HepG2 (cell line): ENCODE data around the gene UCKL1. TPM values are rescaled to one million over a fixed set of nuclear protein-coding genes. Genes with fewer than 3 reads are reported as not detected.

Experiments used
- ATF2 ChIP-seq: sonication (generic); formaldehyde crosslinking; IDR thresholded peaks from 2 replicates; pipeline ENCODE4 v1.4.0; 2020; ENCODE audit warnings: missing genetic modification reagents
- HIC2 ChIP-seq: sonication (generic); formaldehyde crosslinking; IDR thresholded peaks from 2 replicates; pipeline ENCODE4 v1.9.0; 2022; ENCODE audit warnings: low read depth, missing genetic modification reagents
- KDM4B ChIP-seq: sonication (generic); formaldehyde crosslinking; IDR thresholded peaks from 2 replicates; pipeline ENCODE4 v1.4.0; 2020; ENCODE audit warnings: missing genetic modification reagents
- MTF2 ChIP-seq: sonication (generic); formaldehyde crosslinking; IDR thresholded peaks from 2 replicates; pipeline ENCODE4 v1.5.0; 2020; ENCODE audit warnings: missing genetic modification reagents, borderline replicate concordance
- NCOA2 ChIP-seq: sonication (generic); formaldehyde crosslinking; IDR thresholded peaks from 2 replicates; pipeline ENCODE4 v1.8.0; 2022; ENCODE audit warnings: inconsistent platforms
- RAD21 ChIP-seq: fragments of 450-650 bp; formaldehyde crosslinking; IDR thresholded peaks from 2 replicates; pipeline ENCODE4 v1.5.0; 2020; ENCODE audit warnings: mild to moderate bottlenecking
- SMAD9 ChIP-seq: sonication (generic); formaldehyde crosslinking; IDR thresholded peaks from 2 replicates; pipeline ENCODE4 v1.5.1; 2020; ENCODE audit warnings: mild to moderate bottlenecking, missing genetic modification reagents
- ZNF296 ChIP-seq: sonication (generic); formaldehyde crosslinking; conservative IDR thresholded peaks from 2 replicates; pipeline ENCODE4 v1.5.0; 2020; ENCODE audit warnings: mild to moderate bottlenecking, missing genetic modification reagents
- ZNF318 ChIP-seq: sonication (generic); formaldehyde crosslinking; IDR thresholded peaks from 2 replicates; pipeline ENCODE4 v1.4.0; 2020; ENCODE audit warnings: mild to moderate bottlenecking, missing genetic modification reagents
- ZNF350 ChIP-seq: sonication (generic); formaldehyde crosslinking; IDR thresholded peaks from 2 replicates; pipeline ENCODE4 v1.4.0; 2020; ENCODE audit warnings: mild to moderate bottlenecking, low read depth, missing genetic modification reagents, borderline replicate concordance
- ZNF441 ChIP-seq: sonication (generic); formaldehyde crosslinking; IDR thresholded peaks from 2 replicates; pipeline ENCODE4 v1.7.0; 2021; ENCODE audit warnings: missing genetic modification reagents, borderline replicate concordance
- polyA plus RNA-seq, 8 experiments: library from polyadenylated mRNA; depleted of rRNA in 3 of 8; stranded (reverse) in 7 of 8; unstranded in 1 of 8; fragments of >200 nt; fragmentation: Illumina TruSeq in 4 of 8; extraction: Trizol in 4 of 8; gene quantifications; 2 replicates each; pipeline versions ENCODE4 v1.2.1 to v1.2.3, GENCODE V29; 2011 to 2016; ENCODE audit warnings: low read depth in 4 of 8, missing spikeins in 1 of 8, mixed read lengths in 1 of 8; ENCODE audit not compliant: insufficient read depth in 1 of 8
- total RNA-seq, 5 experiments: library from RNA; depleted of rRNA; stranded (reverse); fragments of >200 nt; fragmentation: Illumina TruSeq; extraction: Trizol; gene quantifications; 2 replicates each; pipeline ENCODE4 v1.2.3, GENCODE V29; 2016; ENCODE audit warnings: low read depth in 1 of 5
- TF ChIP-seq, protein P1 (sequence below): sonication (generic); formaldehyde crosslinking; IDR thresholded peaks from 2 replicates; pipeline ENCODE4 v1.4.0; 2020; ENCODE audit warnings: missing genetic modification reagents, borderline replicate concordance
- TF ChIP-seq, protein P2 (sequence below): sonication (generic); formaldehyde crosslinking; IDR thresholded peaks from 2 replicates; pipeline ENCODE4 v1.8.0; 2023; ENCODE audit warnings: mild to moderate bottlenecking, missing genetic modification reagents

The UCKL1 gene
- total and polyA plus RNA-seq, 2 of the 13 experiments (the other 11 are each of a cell fraction or from before 2014, with no cell fraction given) = 50.2 to 126 TPM

DNA sequence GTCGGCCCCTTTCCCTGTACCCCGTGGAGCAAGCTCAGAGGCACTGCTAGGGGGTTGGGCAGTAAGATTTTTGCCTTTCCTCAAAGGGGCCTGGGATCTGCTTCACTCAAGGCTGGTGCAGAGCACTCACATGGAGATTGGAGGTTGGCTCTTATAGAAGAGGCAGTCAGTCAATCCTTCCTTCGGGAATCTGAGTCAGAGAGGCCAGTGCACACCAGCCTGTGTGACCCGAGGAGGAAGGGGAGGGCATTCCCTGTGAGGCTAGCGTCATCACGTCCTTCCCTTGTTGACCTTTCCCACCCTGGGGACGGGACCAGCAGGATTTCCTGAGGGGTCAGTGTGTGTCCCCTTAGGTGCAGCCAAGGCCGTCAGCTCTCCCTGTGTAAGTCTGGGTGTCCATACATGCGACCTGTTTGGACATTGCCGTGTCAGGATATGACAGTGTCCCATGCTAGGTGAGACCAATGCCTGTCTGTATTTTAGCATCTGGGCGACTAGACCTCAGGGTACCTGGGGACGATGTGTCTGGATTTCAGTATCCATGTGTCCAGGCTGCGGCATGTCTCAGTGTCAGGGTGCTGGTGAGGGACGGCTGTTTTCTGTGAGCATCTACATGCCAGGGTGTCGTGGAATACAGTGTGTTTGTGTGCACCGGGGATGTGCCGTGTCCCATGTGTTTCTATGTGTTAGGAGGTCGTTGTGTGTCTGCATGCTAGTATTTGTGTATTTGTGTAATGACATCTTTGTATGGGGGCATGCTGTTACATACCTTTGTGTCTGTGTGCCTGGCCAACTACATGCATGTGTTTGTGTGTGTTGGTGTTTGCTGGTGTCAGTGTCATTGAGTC lies 16.3 kb upstream of the UCKL1 start (continued):
- TF ChIP-seq ATF2 (CRISPR knock-in tag) (no peak), ZNF318 (peak; percentile 31), ZNF350 (peak; percentile 49; the same call in 1 of the 2 replicates), RAD21 (no peak), HIC2 (no peak), SMAD9 (CRISPR knock-in tag) (no peak), ZNF296 (CRISPR knock-in tag) (peak; percentile 86; the same call in 1 of the 2 replicates), KDM4B (CRISPR knock-in tag) (no peak), NCOA2 (CRISPR knock-in tag) (no peak), ZNF441 (CRISPR knock-in tag) (no peak), MTF2 (CRISPR knock-in tag) (no peak)
- TF ChIP-seq, protein P1, sequence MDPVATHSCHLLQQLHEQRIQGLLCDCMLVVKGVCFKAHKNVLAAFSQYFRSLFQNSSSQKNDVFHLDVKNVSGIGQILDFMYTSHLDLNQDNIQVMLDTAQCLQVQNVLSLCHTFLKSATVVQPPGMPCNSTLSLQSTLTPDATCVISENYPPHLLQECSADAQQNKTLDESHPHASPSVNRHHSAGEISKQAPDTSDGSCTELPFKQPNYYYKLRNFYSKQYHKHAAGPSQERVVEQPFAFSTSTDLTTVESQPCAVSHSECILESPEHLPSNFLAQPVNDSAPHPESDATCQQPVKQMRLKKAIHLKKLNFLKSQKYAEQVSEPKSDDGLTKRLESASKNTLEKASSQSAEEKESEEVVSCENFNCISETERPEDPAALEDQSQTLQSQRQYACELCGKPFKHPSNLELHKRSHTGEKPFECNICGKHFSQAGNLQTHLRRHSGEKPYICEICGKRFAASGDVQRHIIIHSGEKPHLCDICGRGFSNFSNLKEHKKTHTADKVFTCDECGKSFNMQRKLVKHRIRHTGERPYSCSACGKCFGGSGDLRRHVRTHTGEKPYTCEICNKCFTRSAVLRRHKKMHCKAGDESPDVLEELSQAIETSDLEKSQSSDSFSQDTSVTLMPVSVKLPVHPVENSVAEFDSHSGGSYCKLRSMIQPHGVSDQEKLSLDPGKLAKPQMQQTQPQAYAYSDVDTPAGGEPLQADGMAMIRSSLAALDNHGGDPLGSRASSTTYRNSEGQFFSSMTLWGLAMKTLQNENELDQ = no peak
- TF ChIP-seq, protein P2, sequence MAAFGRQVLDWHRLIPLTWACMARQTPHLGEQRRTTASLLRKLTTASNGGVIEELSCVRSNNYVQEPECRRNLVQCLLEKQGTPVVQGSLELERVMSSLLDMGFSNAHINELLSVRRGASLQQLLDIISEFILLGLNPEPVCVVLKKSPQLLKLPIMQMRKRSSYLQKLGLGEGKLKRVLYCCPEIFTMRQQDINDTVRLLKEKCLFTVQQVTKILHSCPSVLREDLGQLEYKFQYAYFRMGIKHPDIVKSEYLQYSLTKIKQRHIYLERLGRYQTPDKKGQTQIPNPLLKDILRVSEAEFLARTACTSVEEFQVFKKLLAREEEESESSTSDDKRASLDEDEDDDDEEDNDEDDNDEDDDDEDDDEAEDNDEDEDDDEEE (CRISPR knock-in tag) = no peak
